OCI-LY3 (cell line): ENCODE results near the gene EAF1.
"Not testable (repeated sequence)": the region's sequence is repeated elsewhere in the genome, so short reads cannot be mapped to it uniquely, and the experiment has no call there.

Experiments used
- H2AFZ ChIP-seq: fragments of 200-600, 300-600 bp; shearing (Covaris generic); 2 replicates; pipeline ENCODE4 v1.6.0; 2014; ENCODE audit warnings: antibody characterized with exemption, low read depth, low read length
- H3K27ac ChIP-seq: fragments of 200-600, 300-600 bp; sonication (generic); 2 replicates; pipeline ENCODE4 v1.5.1; 2014; ENCODE audit warnings: mild to moderate bottlenecking, low read length, moderate library complexity, mixed read lengths
- H3K27me3 ChIP-seq: fragments of 200-600, 300-600 bp; sonication (generic); 2 replicates; pipeline ENCODE4 v1.6.1; 2014; ENCODE audit warnings: low read depth, low read length, mixed read lengths
- H3K36me3 ChIP-seq: fragments of 200-600, 300-600 bp; sonication (generic); replicated peaks from 2 replicates; pipeline ENCODE3; 2014; ENCODE audit warnings: low read depth, low read length, mixed read lengths
- H3K4me1 ChIP-seq: fragments of 300-600, 200-600 bp; sonication (generic); 2 replicates; pipeline ENCODE4 v1.6.1; 2014; ENCODE audit warnings: low read length, mixed read lengths
- H3K4me2 ChIP-seq: fragments of 200-600, 300-600 bp; sonication (generic); 2 replicates; pipeline ENCODE4 v1.6.1; 2014; ENCODE audit warnings: low read length, mixed read lengths
- H3K4me3 ChIP-seq: fragments of 300-600, 200-600 bp; sonication (generic); 2 replicates; pipeline ENCODE4 v1.5.1; 2014; ENCODE audit warnings: antibody characterized with exemption, mild to moderate bottlenecking, low read length, moderate library complexity
- H3K79me2 ChIP-seq: fragments of 300-600, 200-600 bp; shearing (Covaris generic); 2 replicates; pipeline ENCODE4 v1.6.1; 2014; ENCODE audit warnings: mild to moderate bottlenecking, low read length, mixed read lengths
- H3K9ac ChIP-seq: fragments of 300-600, 200-600 bp; shearing (Covaris generic); 2 replicates; pipeline ENCODE4 v1.6.0; 2014; ENCODE audit warnings: mild to moderate bottlenecking, low read length, moderate library complexity
- H3K9me3 ChIP-seq: fragments of 200-600, 300-600 bp; shearing (Covaris generic); 2 replicates; pipeline ENCODE4 v1.6.1; 2014; ENCODE audit warnings: low read length, mixed read lengths; ENCODE audit not compliant: insufficient read depth
- H4K20me1 ChIP-seq: fragments of 200-600, 300-600 bp; sonication (generic); 2 replicates; pipeline ENCODE4 v1.6.1; 2016; ENCODE audit warnings: low read length, mixed read lengths; ENCODE audit not compliant: insufficient read depth
- CTCF ChIP-seq: fragments of 200-600, 300-600 bp; sonication (generic); IDR thresholded peaks from 2 replicates; pipeline ENCODE4 v1.5.1; 2014; ENCODE audit warnings: antibody characterized with exemption, low read length, low read depth
- EZH2phosphoT487 ChIP-seq: fragments of 200-600 bp; shearing (Covaris generic); IDR thresholded peaks from 2 replicates; pipeline ENCODE4 v1.6.1; 2018; ENCODE audit warnings: antibody characterized with exemption, mixed run types, low read depth

Gene EAF1

DNA sequence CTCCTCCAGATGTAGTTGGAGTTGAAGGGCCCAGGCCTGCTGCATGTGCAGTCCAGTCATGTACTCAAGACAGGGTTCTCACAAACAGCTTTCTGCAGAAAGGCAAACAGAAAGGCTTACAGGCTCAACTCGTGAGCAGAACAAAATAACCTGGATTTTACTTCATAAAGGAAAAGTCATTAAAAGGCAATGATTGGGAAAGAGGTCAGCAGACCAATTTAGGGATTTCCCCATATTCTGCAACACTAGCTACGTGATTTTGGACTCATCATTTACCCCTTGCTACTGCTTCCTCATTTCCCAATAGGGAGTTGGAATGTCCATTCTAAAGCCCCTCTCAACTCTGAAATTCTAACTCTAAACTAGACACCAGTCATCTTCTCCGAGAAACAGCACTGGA is 18.2 kb upstream of the EAF1 start:
- H3K36me3 ChIP-seq = peaks cover 26% of the 10 kb centered on the region
- H3K79me2 ChIP-seq = no peaks in the 10 kb centered on the region
- no peaks in the 10 kb centered on the region for H3K9me3 ChIP-seq
- no peaks in the 10 kb centered on the region for H3K27me3 ChIP-seq
- no peak overlapping the region for H3K27ac ChIP-seq
- TF ChIP-seq CTCF = no peak
- no peak for TF ChIP-seq EZH2phosphoT487
- no peak overlapping the region for H3K9ac ChIP-seq
- H3K4me3 ChIP-seq = no peak overlapping the region
- no peaks in the 10 kb centered on the region for H4K20me1 ChIP-seq
- H3K4me1 ChIP-seq = peaks cover 22% of the 10 kb centered on the region
- no peak overlapping the region for H3K4me2 ChIP-seq
- H2AFZ ChIP-seq = no peak overlapping the region

- H3K4me2 ChIP-seq = no peak overlapping the region
- peaks cover 29% of the 10 kb centered on the region for H3K36me3 ChIP-seq
These were observed 17.6 kb upstream of the EAF1 start for GRCh38 chr3:15409774-15410173.

DNA sequence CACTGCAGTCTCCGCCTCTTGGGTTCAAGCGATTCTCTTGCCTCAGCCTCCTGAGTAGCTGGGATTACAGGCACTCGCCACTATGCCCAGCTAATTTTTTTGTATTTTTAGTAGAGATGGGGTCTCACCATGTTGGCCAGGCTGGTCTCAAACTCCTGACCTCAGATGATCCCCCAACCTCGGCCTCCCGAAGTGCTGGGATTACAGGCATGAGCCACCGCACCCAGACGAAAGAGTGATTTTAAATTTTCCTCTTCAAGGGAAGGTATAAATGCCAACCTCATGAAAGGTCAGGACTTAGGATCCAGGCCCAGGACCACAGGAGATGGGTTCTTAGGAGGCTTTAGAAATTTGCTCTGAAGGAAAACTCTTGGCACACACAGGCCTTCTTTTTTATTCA is 16.4 kb upstream of the EAF1 start:
- H3K27me3 ChIP-seq, H2AFZ ChIP-seq, H3K4me2 ChIP-seq, H3K27ac ChIP-seq, H3K4me1 ChIP-seq, H4K20me1 ChIP-seq, H3K9ac ChIP-seq, H3K9me3 ChIP-seq, H3K4me3 ChIP-seq, H3K79me2 ChIP-seq: not testable (repeated sequence)
- peaks cover 39% of the 10 kb centered on the region for H3K36me3 ChIP-seq

More at GRCh38 chr3:15409774-15410173, 17.6 kb upstream of the EAF1 start:
- H3K4me3 ChIP-seq = no peak overlapping the region
- H3K9ac ChIP-seq = no peak overlapping the region
- no peak for TF ChIP-seq EZH2phosphoT487
- no peak for TF ChIP-seq CTCF
- no peaks in the 10 kb centered on the region for H3K9me3 ChIP-seq
- no peaks in the 10 kb centered on the region for H4K20me1 ChIP-seq
- no peaks in the 10 kb centered on the region for H3K27me3 ChIP-seq
- H3K27ac ChIP-seq = no peak overlapping the region
- no peak overlapping the region for H2AFZ ChIP-seq
- H3K4me1 ChIP-seq = peaks cover 17% of the 10 kb centered on the region
- no peaks in the 10 kb centered on the region for H3K79me2 ChIP-seq

DNA sequence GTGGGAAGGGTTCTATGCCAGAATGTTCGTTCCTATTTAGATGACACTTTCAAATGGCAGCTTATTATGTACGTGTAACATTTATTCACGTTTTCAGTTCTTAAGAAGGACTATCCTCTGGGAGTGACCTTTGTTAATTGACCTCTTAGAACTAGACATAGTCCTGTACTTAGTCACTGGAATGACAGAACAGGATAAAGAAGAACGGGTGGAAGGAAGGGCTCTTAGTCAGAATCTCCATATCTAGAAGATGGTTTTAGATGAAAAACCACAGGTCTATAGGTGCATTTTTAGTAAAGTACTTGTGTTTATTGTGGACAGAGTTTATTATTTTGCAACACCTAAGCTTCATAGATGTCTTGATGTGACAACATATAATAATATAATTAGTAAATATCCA is 6.5 kb upstream of the EAF1 start:
- TF ChIP-seq CTCF (no peak), EZH2phosphoT487 (no peak)
- Histone ChIP-seq H3K79me2 (no peaks in the 10 kb centered on the region), H3K4me1 (no peaks in the 10 kb centered on the region), H3K36me3 (peaks cover 19% of the 10 kb centered on the region), H3K9me3 (no peaks in the 10 kb centered on the region), H3K4me3 (no peak overlapping the region), H3K4me2 (no peak overlapping the region), H4K20me1 (no peaks in the 10 kb centered on the region), H3K9ac (no peak overlapping the region), H2AFZ (no peak overlapping the region), H3K27me3 (no peaks in the 10 kb centered on the region), H3K27ac (no peak overlapping the region)

- H3K9ac ChIP-seq = peak overlapping the region; percentile 73
- H3K36me3 ChIP-seq = peaks cover 20% of the 10 kb centered on the region
- no peak for TF ChIP-seq CTCF
- TF ChIP-seq EZH2phosphoT487 = no peak
- peaks cover 10% of the 10 kb centered on the region; the same call in 1 of the 2 replicates for H4K20me1 ChIP-seq
- H3K27ac ChIP-seq = peak overlapping the region; percentile 47
- H3K4me2 ChIP-seq = peak overlapping the region; percentile 92
- H3K4me3 ChIP-seq = peak overlapping the region; percentile 81
- H3K9me3 ChIP-seq = no peaks in the 10 kb centered on the region
- peaks cover 20% of the 10 kb centered on the region for H3K4me1 ChIP-seq
- peaks cover 48% of the 10 kb centered on the region for H3K79me2 ChIP-seq
- no peaks in the 10 kb centered on the region for H3K27me3 ChIP-seq
- H2AFZ ChIP-seq = peak overlapping the region; percentile 92
These were observed 749 bp upstream of the EAF1 start for GRCh38 chr3:15426579-15427118.
